GM12878 (cell line): ENCODE results near the gene CAMK2G. TPM values are rescaled to one million over a fixed set of nuclear protein-coding genes. Genes with fewer than 3 reads are reported as not detected.

ENCODE experiments used
- ATAC-seq: fragments of 200-7000 bp; cut with Tn5 transposase; 3 replicates; pipeline ENCODE4 v1.9.1; 2020; ENCODE audit warnings: mild to moderate bottlenecking, moderate library complexity
- BruUV-seq: library from RNA; stranded (reverse); fragments of 400-500 nt; replicated peaks from 2 replicates; lab custom pipeline; 2021; lab: Mats Ljungman, UMichigan
- CTCF ChIA-PET: fragments of 300-600 bp; sonication (Branson Sonifier 250); formaldehyde crosslinking; extraction: SDS; loops from one replicate; lab custom pipeline; 2021; ENCODE audit warnings: inconsistent platforms; lab: Yijun Ruan, JAX
- POLR2A ChIA-PET: fragments of 350-600 bp; formaldehyde crosslinking; extraction: SDS; loops from one replicate; lab custom pipeline; 2021; ENCODE audit warnings: inconsistent platforms; lab: Charles Lee
- RAD21 ChIA-PET: fragments of 300-600 bp; sonication (Branson Sonifier 250); formaldehyde crosslinking; loops from one replicate; lab custom pipeline; 2023; ENCODE audit warnings: antibody characterized with exemption; ENCODE audit not compliant: unreplicated experiment; lab: Charles Lee
- SMC1A ChIA-PET: fragments of 300-600 bp; sonication (Branson Sonifier 250); formaldehyde crosslinking; loops from one replicate; lab custom pipeline; 2023; ENCODE audit not compliant: unreplicated experiment, uncharacterized antibody; lab: Charles Lee
- DNase-seq: peaks from one replicate; pipeline ENCODE4 v3.0.0-alpha.2; 2011; ENCODE audit warnings: low read depth, low spot score
- FAIRE-seq: peaks from 3 replicates; lab custom pipeline; 2011; peaks lifted over from hg19 to GRCh38; lab: Jason Lieb, UNC
- H2AFZ ChIP-seq: 2 replicates; pipeline ENCODE4 v1.6.0; 2011; ENCODE audit warnings: low read depth, low read length, control low read depth; ENCODE audit not compliant: control insufficient read depth
- H3K27ac ChIP-seq: 2 replicates; pipeline ENCODE4 v1.5.1; 2011; ENCODE audit warnings: control low read depth; ENCODE audit not compliant: control insufficient read depth, insufficient read depth
- H3K27me3 ChIP-seq, 2 experiments: replicated peaks in 1 of 2; 2 replicates each; pipeline versions ENCODE4 v1.6.0 to v1.6.1; 2011; ENCODE audit warnings: low read length in 1 of 2; ENCODE audit not compliant: control insufficient read depth in 2 of 2, insufficient read depth in 2 of 2
- H3K36me3 ChIP-seq, 2 experiments: 2 replicates each; pipeline ENCODE4 v1.5.1; 2011; ENCODE audit warnings: low read length in 1 of 2; ENCODE audit not compliant: control insufficient read depth in 2 of 2, insufficient read depth in 2 of 2
- H3K4me1 ChIP-seq: 2 replicates; pipeline ENCODE4 v1.6.1; 2011; ENCODE audit warnings: mild to moderate bottlenecking, low read length, moderate library complexity, mixed read lengths; ENCODE audit not compliant: control insufficient read depth, insufficient read depth
- H3K4me2 ChIP-seq: 2 replicates; pipeline ENCODE4 v1.6.0; 2011; ENCODE audit warnings: control low read depth; ENCODE audit not compliant: control insufficient read depth, insufficient read depth
- H3K4me3 ChIP-seq: fragments of 200-600 bp; sonication (generic); 2 replicates; pipeline ENCODE4 v1.5.1; 2016
- H3K79me2 ChIP-seq: 2 replicates; pipeline ENCODE4 v1.6.0; 2011; ENCODE audit warnings: low read length; ENCODE audit not compliant: control insufficient read depth, insufficient read depth
- H3K9ac ChIP-seq: 2 replicates; pipeline ENCODE4 v1.8.0; 2011; ENCODE audit warnings: low read length, control low read depth, mixed read lengths; ENCODE audit not compliant: control insufficient read depth, insufficient read depth
- H3K9me3 ChIP-seq: replicated peaks from 3 replicates; pipeline ENCODE4 v1.5.1; 2011; ENCODE audit warnings: mild to moderate bottlenecking, low read length; ENCODE audit not compliant: control insufficient read depth, insufficient read depth
- H4K20me1 ChIP-seq: 2 replicates; pipeline ENCODE4 v1.6.0; 2011; ENCODE audit not compliant: control insufficient read depth, insufficient read depth
- CUX1 ChIP-seq: IDR thresholded peaks from 2 replicates; pipeline ENCODE4 v1.6.1; 2012; ENCODE audit warnings: improper control_type of control experiment, low read depth, low read length; ENCODE audit not compliant: insufficient replicate concordance
- DPF2 ChIP-seq: fragments of 450-650 bp; IDR thresholded peaks from 2 replicates; pipeline ENCODE4 v1.6.1; 2017; ENCODE audit warnings: mild to moderate bottlenecking
- HSF1 ChIP-seq: fragments of 150-350 bp; IDR thresholded peaks from 2 replicates; pipeline ENCODE4 v1.6.1; 2014; ENCODE audit warnings: mild to moderate bottlenecking, low read depth, low read length
- NFYB ChIP-seq: IDR thresholded peaks from 2 replicates; pipeline ENCODE4 v1.6.1; 2011; ENCODE audit warnings: low read depth, mild to moderate bottlenecking, low read length, improper control_type of control experiment, moderate library complexity; ENCODE audit not compliant: insufficient read depth
- PBX3 ChIP-seq: IDR thresholded peaks from 2 replicates; pipeline ENCODE4 v1.6.1; 2011; ENCODE audit warnings: mild to moderate bottlenecking, low read depth, low read length, moderate library complexity; ENCODE audit not compliant: insufficient replicate concordance
- SREBF1 ChIP-seq: IDR thresholded peaks from 2 replicates; pipeline ENCODE4 v1.6.1; 2012; ENCODE audit warnings: mild to moderate bottlenecking, low read length
- YBX1 ChIP-seq: fragments of 450-650 bp; IDR thresholded peaks from 2 replicates; pipeline ENCODE4 v1.6.1; 2016; ENCODE audit warnings: antibody characterized with exemption
- ZNF274 ChIP-seq: IDR thresholded peaks from one replicate; pipeline ENCODE4 v1.8.0; 2011; ENCODE audit not compliant: insufficient read length, insufficient read depth
- WGBS: methylation state at CpG from one replicate; pipeline ENCODE4 v1.1.6; 2016; ENCODE audit warnings: low lambda C conversion rate; ENCODE audit not compliant: insufficient replicate concordance, insufficient coverage; ENCODE audit errors: missing lambda C conversion rate; 5-methylcytosine and 5-hydroxymethylcytosine counted together
- in situ Hi-C: fragments of 300-500 bp; cut with MboI; formaldehyde crosslinking; loops from 9 replicates; pipeline ENCODE4 v1.14.3; 2018; ENCODE audit warnings: mixed read lengths
- intact Hi-C: fragments of 100-400 bp; cut with micrococcal nuclease; formaldehyde crosslinking; loops from one replicate; pipeline ENCODE4 v1.14.2; 2022; ENCODE audit not compliant: unreplicated experiment
- polyA plus RNA-seq, 11 experiments: library from polyadenylated mRNA; depleted of rRNA in 4 of 11; unstranded in 6 of 11; stranded (reverse) in 5 of 11; fragments of >200 nt; fragmentation: Nextera tagmentation in 4 of 11; fragmentation: Illumina TruSeq in 1 of 11; extraction: Ambion mirVana in 4 of 11; extraction: Trizol in 1 of 11; gene quantifications; 1 replicate in 1 of 11; 2 replicates in 10 of 11; pipeline versions ENCODE4 v1.2.1 to v1.2.3, GENCODE V29; 2011 to 2016; ENCODE audit warnings: inconsistent platforms in 2 of 11, missing spikeins in 2 of 11, low read depth in 1 of 11
- total RNA-seq, 4 experiments: library from RNA; depleted of rRNA in 3 of 4; stranded (reverse); fragments of >200 nt in 3 of 4; fragmentation: Illumina TruSeq in 1 of 4; extraction: Trizol in 1 of 4; gene quantifications; 2 replicates each; pipeline versions ENCODE4 v1.2.1 to v1.2.3, GENCODE V29; 2013 to 2021
- TF ChIP-seq, protein P1 (sequence below): IDR thresholded peaks from 2 replicates; pipeline ENCODE4 v1.6.1; 2012; ENCODE audit warnings: low read length, inconsistent platforms

CAMK2G gene
- total and polyA plus RNA-seq, 10 of the 15 experiments (the other 5 are each of a cell fraction or from before 2014, with no cell fraction given) = 5.5 to 24.3 (median 16.9) TPM

DNA sequence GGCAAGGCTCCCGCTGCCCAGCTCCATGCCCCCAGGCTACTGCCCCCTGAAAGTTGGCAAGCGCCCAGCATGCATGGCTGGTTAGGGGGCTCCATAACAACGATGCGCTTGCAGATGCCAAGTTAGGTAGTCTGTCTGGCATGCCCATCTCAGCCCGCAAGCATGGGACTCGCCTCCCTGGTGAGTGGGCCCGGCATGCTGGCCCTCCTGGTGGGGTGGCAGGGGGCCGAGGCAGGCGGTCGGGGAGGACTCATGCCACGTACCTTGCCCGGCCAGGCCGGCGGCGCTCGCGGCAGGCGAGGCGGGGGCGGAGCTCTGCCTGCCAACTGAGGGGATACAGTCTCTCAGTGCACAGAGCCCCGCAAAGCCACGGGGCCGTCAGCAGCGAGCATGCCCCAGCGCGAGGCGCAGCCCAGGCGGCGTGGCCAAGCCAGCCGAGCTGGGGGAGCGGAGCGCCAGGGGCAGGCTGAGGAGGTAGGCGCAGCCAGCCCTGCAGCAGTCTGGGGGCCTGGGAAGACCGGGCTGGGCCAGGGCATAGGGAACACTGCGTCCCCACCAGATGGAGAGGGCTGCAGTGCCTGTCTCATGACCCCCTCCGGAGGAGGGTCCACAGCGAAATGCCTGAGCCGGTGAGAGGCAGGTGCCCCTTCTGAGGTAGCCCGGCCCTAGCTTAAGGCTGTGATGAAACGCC lies 34.9 kb downstream of the CAMK2G start:
- H3K4me3 ChIP-seq = no peak overlapping the region
- H3K4me2 ChIP-seq = no peak overlapping the region
- TF ChIP-seq NFYB = no peak
- TF ChIP-seq ZNF274 = no peak
- no peak for TF ChIP-seq HSF1
- no peak for TF ChIP-seq SREBF1
- TF ChIP-seq YBX1 = no peak
- no peak for TF ChIP-seq DPF2
- no peak for TF ChIP-seq CUX1
- TF ChIP-seq PBX3 = no peak
- TF ChIP-seq, protein P1, sequence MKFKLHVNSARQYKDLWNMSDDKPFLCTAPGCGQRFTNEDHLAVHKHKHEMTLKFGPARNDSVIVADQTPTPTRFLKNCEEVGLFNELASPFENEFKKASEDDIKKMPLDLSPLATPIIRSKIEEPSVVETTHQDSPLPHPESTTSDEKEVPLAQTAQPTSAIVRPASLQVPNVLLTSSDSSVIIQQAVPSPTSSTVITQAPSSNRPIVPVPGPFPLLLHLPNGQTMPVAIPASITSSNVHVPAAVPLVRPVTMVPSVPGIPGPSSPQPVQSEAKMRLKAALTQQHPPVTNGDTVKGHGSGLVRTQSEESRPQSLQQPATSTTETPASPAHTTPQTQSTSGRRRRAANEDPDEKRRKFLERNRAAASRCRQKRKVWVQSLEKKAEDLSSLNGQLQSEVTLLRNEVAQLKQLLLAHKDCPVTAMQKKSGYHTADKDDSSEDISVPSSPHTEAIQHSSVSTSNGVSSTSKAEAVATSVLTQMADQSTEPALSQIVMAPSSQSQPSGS = no peak
- intact Hi-C loops (no loop called here), in situ Hi-C loops (no loop called here)
- ChIA-PET SMC1A (interaction anchor here (1.7 to 3.4 kb wide), 2 partner anchors 9 to 40 kb away, joined by 4 to 8 read pairs; no protein-coding TSS in a partner anchor), RAD21 (no interaction called here), CTCF (interaction anchor here (2.0 kb wide), 1 partner anchor 40 kb away, joined by 7 read pairs; no protein-coding TSS in a partner anchor), POLR2A (no interaction called here)
- H3K9me3 ChIP-seq = no peaks in the 10 kb centered on the region
- peaks cover 0 to 4% of the 10 kb centered on the region in 2 experiments; a peak in 3 of 4 replicates for H3K36me3 ChIP-seq
- H3K27ac ChIP-seq = no peak overlapping the region
- no peak overlapping the region for H3K9ac ChIP-seq
- no peaks in the 10 kb centered on the region for H3K4me1 ChIP-seq
- ATAC-seq (no peak), FAIRE-seq (no peak), DNase-seq (no peak)
- no peaks in the 10 kb centered on the region for H3K79me2 ChIP-seq
- H4K20me1 ChIP-seq = no peaks in the 10 kb centered on the region
- H2AFZ ChIP-seq = no peak overlapping the region
- H3K27me3 ChIP-seq = no peaks in the 10 kb centered on the region
- WGBS = 96% methylated on average over 40 of the region's 40 CpGs
- no TSS peak for BruUV-seq
